ENCODE measurements around the gene C2orf68.
"Not testable (repeated sequence)": the region's sequence is repeated elsewhere in the genome, so short reads cannot be mapped to it uniquely, and the experiment has no call there.

- not testable (repeated sequence) for TF ChIP-seq CTCF (IDR thresholded peaks at IDR 0.05; ENCODE audit: insufficient read depth, low read length, poor library complexity, severe bottlenecking); EZH2phosphoT487 (conservative IDR thresholded peaks at IDR 0.05; ENCODE audit: low read length)
These were observed 5.9 kb upstream of the C2orf68 start for GRCh38 chr2:85617723-85618122.

Measured in SU-DHL-6 (cell line).